NCI-H146 treated with DMSO at 0.1 percent for 48 hours (cell line): ENCODE measurements around the gene PTF1A.
"Not testable (repeated sequence)": the region's sequence is repeated elsewhere in the genome, so short reads cannot be mapped to it uniquely, and the experiment has no call there.

Experiments used
- DNase-seq: peaks from one replicate; lab custom pipeline; 2025; ENCODE audit not compliant: unreplicated experiment; lab: John Stamatoyannopoulos, UW

PTF1A gene

DNA sequence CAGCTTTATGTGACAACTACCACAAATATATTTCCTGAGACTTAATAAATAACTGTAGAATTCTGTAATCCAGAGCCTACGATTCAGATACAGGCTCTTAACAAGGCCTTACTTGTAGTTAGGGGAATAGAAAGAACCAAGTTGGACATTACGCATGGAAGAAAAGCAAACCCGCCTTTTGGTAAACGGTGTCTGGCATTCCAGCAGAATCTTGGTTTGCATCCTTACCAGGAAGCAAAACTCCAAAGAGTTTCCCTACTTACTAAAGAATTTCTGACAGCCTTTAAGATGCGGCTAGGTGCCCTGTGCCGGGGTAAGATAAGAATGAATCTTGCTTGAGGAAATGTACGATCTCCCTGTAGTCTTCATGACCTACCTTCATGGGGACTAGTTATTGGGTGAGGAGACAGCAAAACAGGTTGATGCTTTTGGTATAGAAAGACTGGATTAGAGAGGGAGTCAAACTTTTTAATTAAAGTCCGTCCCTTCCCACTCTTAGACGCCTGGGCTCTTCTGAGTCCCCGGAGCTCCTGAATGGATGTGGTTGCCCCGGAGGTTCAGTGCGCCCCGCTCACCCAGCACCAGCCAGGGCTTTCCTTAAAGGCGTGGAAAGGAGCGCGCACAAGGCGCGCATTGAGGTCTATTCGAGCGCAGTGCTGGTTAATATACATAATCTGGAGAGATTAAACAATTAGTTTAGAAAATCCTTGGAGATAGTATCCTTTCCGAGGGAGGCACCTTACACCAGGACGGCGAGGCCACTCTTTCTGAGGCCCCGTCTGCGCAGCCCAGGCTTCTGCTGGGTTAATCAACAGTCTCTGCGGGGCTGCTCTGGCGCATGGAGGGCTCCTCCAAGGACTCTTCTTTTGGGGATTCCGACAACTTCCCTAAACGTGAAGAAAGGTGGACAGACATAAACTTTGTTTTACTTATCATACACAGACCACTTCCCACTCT, 11.5 kb downstream of the PTF1A start:
- DNase-seq = no peak

DNA sequence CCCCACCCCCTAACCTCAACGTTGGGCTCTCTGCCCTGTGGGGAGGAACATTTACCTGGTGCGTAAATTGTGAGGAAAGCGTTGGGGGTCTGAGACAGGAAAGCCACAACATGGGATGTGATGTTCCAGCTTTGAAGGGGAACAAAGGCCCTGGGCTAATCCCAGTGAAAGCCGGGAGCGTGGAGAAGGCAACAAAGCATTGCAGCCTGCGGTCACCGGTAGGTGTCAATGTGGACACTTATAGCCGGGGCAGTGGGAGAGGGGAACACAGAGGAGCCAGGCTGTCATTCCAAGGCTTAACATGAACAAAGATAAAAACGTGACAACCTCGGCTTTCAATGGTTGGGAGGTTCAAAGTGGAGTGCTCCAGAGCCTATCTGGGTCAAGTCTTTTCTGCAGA, 12.7 kb downstream of the PTF1A start:
- DNase-seq = no peak

DNA sequence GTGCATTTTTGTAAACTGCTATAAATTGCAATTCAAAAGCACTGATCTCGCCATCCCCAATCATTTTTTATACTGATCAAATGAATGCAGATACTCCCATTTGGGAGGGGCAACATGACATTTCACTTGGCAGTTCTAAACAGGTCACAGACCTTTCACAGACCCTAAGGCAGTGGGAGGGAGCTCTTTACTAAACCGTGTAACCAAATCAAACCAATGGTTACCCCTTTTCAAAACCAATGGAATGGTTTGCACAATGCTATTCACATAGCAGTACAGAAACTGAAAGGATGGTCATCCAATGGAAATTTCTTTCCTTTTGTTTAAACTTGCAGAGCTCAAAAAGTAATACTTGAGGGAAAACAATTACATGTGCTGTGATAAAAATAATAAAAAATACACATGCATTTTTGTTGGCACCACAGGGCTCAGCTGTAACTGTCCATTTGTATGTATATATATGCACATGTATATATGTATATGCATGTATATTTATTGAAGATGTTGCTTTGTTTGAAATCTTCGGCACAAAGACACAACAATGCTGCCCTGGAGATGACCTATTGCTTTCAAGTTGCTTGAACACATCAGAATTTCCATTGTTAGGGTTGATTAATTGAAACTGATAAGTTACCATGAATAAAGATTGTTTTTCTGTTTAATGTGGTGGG, 14.0 kb downstream of the PTF1A start:
- DNase-seq = no peak

DNA sequence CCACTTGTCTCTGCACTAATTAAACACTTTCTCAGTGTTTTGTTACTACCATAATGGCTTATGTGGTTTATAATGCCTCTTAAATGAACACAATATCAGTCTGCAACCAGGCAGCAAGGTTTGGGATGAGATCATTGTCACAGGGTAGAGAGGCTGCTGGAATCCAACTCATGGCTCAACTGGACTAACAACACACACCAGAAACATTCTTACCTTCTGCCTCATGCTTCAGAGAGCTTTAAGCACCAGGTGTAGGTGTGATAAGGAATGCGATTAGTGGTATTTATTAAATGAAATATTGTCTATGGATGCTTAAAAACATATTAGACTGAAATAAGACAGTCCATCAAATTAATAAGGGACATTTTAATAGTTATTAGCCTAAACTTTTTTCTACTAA, 25.4 kb downstream of the PTF1A start:
- no peak for DNase-seq

DNA sequence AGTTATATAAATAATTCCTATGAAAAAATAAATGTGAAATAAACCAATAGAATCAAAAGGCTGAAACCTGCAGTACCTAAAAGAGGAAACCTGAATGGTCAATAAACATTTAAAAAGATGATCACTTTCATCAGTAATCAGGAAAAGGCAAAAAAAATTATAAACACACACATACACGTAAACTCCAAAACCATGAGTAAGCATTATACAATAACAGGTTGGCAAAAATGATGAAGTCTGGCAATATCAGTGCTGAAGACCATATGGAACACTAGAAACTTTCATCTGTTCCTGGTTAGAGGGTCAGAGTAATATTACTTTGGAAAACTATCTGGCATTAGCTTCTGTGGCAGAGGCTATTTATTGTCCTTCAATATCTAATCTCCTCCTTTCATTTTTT, 38.5 kb downstream of the PTF1A start:
- no peak for DNase-seq

DNA sequence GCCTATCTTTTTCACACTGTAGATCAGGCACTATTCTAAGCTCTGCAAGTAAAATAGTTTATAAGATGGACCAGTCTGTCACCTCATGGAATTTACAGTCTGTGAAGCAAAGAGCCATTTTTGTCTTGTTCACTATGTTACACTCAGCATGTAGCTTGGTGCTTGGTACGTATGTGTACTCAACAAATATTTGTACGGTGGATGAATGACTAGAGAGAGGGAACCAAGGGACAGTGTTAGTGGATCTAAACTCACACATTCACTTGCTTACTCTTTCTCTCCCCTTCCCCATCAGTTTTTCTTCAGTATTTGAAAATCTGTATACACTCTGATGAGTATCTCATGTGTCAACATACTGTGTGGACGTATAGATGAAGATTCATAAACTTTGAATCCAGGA, 45.9 kb downstream of the PTF1A start:
- no peak for DNase-seq

DNA sequence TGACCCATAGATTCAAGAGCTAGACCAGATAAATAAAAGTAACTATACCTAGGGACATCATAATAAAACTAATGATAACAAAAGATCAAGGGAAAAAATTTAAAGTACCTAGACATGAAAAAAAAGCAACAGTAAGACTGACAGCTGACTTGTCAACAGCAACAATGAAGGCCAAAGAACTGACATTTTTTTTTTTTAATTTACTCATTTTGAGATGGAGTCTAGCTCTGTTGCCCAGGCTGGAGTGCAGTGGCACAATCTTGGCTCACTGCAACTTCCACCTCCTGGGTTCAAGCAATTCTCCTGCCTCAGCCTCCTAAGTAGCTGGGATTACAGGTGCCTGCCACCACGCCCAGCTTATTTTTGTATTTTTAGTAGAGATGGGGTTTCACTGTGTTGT, 49.7 kb downstream of the PTF1A start:
- DNase-seq = not testable (repeated sequence)
